Upper lobe of left lung (tissue), 6 donors: ENCODE results near the gene JOSD1. TPM values are rescaled to one million over a fixed set of nuclear protein-coding genes. Genes with fewer than 3 reads are reported as not detected.

ENCODE experiments used
- ATAC-seq, 2 donors: fragments of 200-7000 bp; cut with Tn5 transposase; one replicate each; pipeline ENCODE4 v1.9.1; 2022; ENCODE audit warnings: mild to moderate bottlenecking in 2 of 2, moderate library complexity in 2 of 2; ENCODE audit not compliant: low FRiP score in 2 of 2
- DNase-seq, 2 donors: peaks; one replicate each; pipeline ENCODE4 v3.0.0-alpha.2; 2019 to 2020
- H3K27ac ChIP-seq, 4 donors: fragments of 200-600 bp; sonication (generic); one replicate each; pipeline ENCODE4 v1.5.1; 2016 to 2019
- H3K27me3 ChIP-seq, 4 donors: fragments of 200-600 bp; sonication (generic); one replicate each; pipeline ENCODE4 v1.5.1; 2017 to 2019
- H3K36me3 ChIP-seq, 4 donors: fragments of 200-600 bp; sonication (generic); one replicate each; pipeline ENCODE4 v1.5.1; 2016 to 2019
- H3K4me1 ChIP-seq, 4 donors: fragments of 200-600 bp; sonication (generic); one replicate each; pipeline ENCODE4 v1.5.1; 2018 to 2019
- H3K4me3 ChIP-seq, 4 donors: fragments of 200-600 bp; sonication (generic); one replicate each; pipeline ENCODE4 v1.5.1; 2017 to 2019; ENCODE audit warnings: mild to moderate bottlenecking in 2 of 4, moderate library complexity in 1 of 4
- H3K9me3 ChIP-seq, 4 donors: fragments of 200-600 bp; sonication (generic); one replicate each; pipeline ENCODE4 v1.5.1; 2018 to 2019
- CTCF ChIP-seq, 6 experiments: fragments of 450-650 bp in 4 of 6; fragments of 200-600 bp in 2 of 6; sonication (generic) in 2 of 6; IDR thresholded peaks; one replicate each; pipeline ENCODE4 v1.5.1; 2016 to 2019; ENCODE audit warnings: antibody characterized with exemption in 6 of 6
- EP300 ChIP-seq, 4 donors: sonication (generic); formaldehyde crosslinking; IDR thresholded peaks; one replicate each; pipeline ENCODE4 v1.5.1; 2017; ENCODE audit warnings: antibody characterized with exemption in 4 of 4, control low read depth in 2 of 4
- POLR2A ChIP-seq, 4 donors: fragments of 450-650 bp; IDR thresholded peaks; one replicate each; pipeline ENCODE4 v1.5.1; 2016 to 2017; ENCODE audit warnings: antibody characterized with exemption in 4 of 4, mild to moderate bottlenecking in 2 of 4
- POLR2AphosphoS5 ChIP-seq, 2 donors: sonication (generic); formaldehyde crosslinking; IDR thresholded peaks; one replicate each; pipeline ENCODE4 v1.5.1; 2017; ENCODE audit warnings: antibody characterized with exemption in 2 of 2
- WGBS, 2 donors: methylation state at CpG; one replicate each; pipeline ENCODE4 v1.1.5; 2017 to 2018; 5-methylcytosine and 5-hydroxymethylcytosine counted together
- total RNA-seq, 6 donors: library from RNA; depleted of rRNA in 4 of 6; stranded (reverse); fragments of >200 nt in 4 of 6; gene quantifications; one replicate each; pipeline versions ENCODE4 v1.1.0 to v1.2.1, GENCODE V29; 2016 to 2021
- donor health status: DM: no; HTN: no; CAD: no; lungs with moderate emphysema.
- donor health status: DM: no; HTN: yes; CAD: no; lungs with severe emphysema.

Gene JOSD1
- total RNA-seq, 6 donors from 2014 or later: 47.1 to 84.8 (median 67.3) TPM

GRCh38 chr22:38685761-38686160 lies 15.0 kb downstream of the JOSD1 start:
- Histone ChIP-seq H3K4me1 (peaks cover 9 to 20% (median 15%) of the 10 kb centered on the region in 4 donors), H3K4me3 (no peak overlapping the region), H3K9me3 (no peaks in the 10 kb centered on the region), H3K27ac (no peak overlapping the region), H3K27me3 (no peaks in the 10 kb centered on the region), H3K36me3 (peaks cover 17 to 70% (median 57%) of the 10 kb centered on the region in 4 donors)
- no peak for DNase-seq
- WGBS, 2 donors: 85 to 89% methylated on average over 1 of the region's 1 CpG
- no peak for ATAC-seq
- TF ChIP-seq POLR2A (IDR thresholded peaks at IDR 0.05): no peak
- TF ChIP-seq CTCF (IDR thresholded peaks at IDR 0.05): no peak
- no peak for TF ChIP-seq POLR2AphosphoS5 (IDR thresholded peaks at IDR 0.05)
- TF ChIP-seq EP300 (IDR thresholded peaks at IDR 0.05): no peak

- Histone ChIP-seq H3K27me3 (no peaks in the 10 kb centered on the region), H3K36me3 (peaks cover 17 to 69% (median 57%) of the 10 kb centered on the region in 4 donors), H3K4me3 (no peak overlapping the region), H3K27ac (no peak overlapping the region), H3K4me1 (peaks cover 9 to 20% (median 15%) of the 10 kb centered on the region in 4 donors), H3K9me3 (no peaks in the 10 kb centered on the region)
- no peak for ATAC-seq
- WGBS, 2 donors: 95 to 98% methylated on average over 9 of the region's 9 CpGs
- DNase-seq: peak in 1 of 2 donors; percentile 34
- TF ChIP-seq EP300 (IDR thresholded peaks at IDR 0.05) (no peak), POLR2A (IDR thresholded peaks at IDR 0.05) (no peak), CTCF (IDR thresholded peaks at IDR 0.05) (no peak), POLR2AphosphoS5 (IDR thresholded peaks at IDR 0.05) (no peak)
Observed at GRCh38 chr22:38684895-38685294, 15.8 kb downstream of the JOSD1 start.

GRCh38 chr22:38681582-38682335 lies 19.0 kb downstream of the JOSD1 start, which contains the start of gene TOMM22:
Gene TOMM22 (plus strand): TSS chr22:38681957. CDS start chr22:38681979, 22 bp downstream.
- Histone ChIP-seq H3K27me3 (no peaks in the 10 kb centered on the region), H3K27ac (peak within 1 kb of the TSS; percentile 73 to 86 (median 78)), H3K9me3 (no peaks in the 10 kb centered on the region), H3K4me1 (peaks cover 9 to 20% (median 16%) of the 10 kb centered on the region in 4 donors), H3K36me3 (peaks cover 12 to 37% (median 29%) of the 10 kb centered on the region in 4 donors), H3K4me3 (peak within 1 kb of the TSS; percentile 68 to 100 (median 92))
- TF ChIP-seq POLR2AphosphoS5 (IDR thresholded peaks at IDR 0.05): peak; percentile 88 to 91
- TF ChIP-seq POLR2A (IDR thresholded peaks at IDR 0.05): peak in 2 of 4 donors; percentile 54 to 75
- TF ChIP-seq EP300 (IDR thresholded peaks at IDR 0.05): no peak
- peak in 5 of 6 experiments; percentile 47 to 93 (median 51) for TF ChIP-seq CTCF (IDR thresholded peaks at IDR 0.05)
- 0 to 1% methylated on average over 14 to 47 of the region's 60 CpGs for WGBS, 2 donors
- DNase-seq: peak; percentile 93 to 96
- peak; percentile 98 to 100 for ATAC-seq

DNA sequence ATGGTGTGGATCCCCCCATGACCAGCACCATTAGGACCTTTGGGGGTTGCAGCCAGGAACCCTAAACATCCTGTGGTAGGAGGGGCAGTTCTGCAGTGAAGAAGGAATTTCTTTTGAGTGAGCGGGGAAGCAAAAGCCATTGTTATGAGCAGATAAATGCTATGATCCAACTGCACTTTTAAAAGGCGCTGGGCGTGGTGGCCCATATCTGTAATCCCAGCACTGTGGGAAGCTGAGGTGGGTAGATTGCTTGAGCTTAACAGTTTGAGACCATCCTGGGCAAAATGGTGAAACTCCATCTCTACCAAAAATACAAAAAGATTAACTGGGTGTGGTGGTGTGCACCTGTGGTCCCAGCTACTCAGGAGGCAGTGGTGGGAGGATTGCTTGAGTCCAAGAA lies 24.9 kb downstream of the JOSD1 start:
- TF ChIP-seq EP300 (IDR thresholded peaks at IDR 0.05) (no peak), POLR2A (IDR thresholded peaks at IDR 0.05) (no peak), POLR2AphosphoS5 (IDR thresholded peaks at IDR 0.05) (no peak), CTCF (IDR thresholded peaks at IDR 0.05) (no peak)
- Histone ChIP-seq H3K4me3 (no peak overlapping the region), H3K4me1 (peaks cover 0 to 2% (median 0%) of the 10 kb centered on the region in 4 donors), H3K27ac (no peak overlapping the region), H3K27me3 (no peaks in the 10 kb centered on the region), H3K9me3 (no peaks in the 10 kb centered on the region), H3K36me3 (peaks cover 2 to 25% (median 14%) of the 10 kb centered on the region in 4 donors)
- ATAC-seq: no peak
- DNase-seq: no peak
- 97 to 98% methylated on average over 3 of the region's 3 CpGs for WGBS, 2 donors
